DMS114 treated with DMSO at 0.1 percent for 48 hours (cell line): Measurements from ENCODE around the gene HORMAD2.

Experiments used
- DNase-seq: peaks from one replicate; lab custom pipeline; 2025; ENCODE audit not compliant: unreplicated experiment; lab: John Stamatoyannopoulos, UW

HORMAD2 gene, protein sequence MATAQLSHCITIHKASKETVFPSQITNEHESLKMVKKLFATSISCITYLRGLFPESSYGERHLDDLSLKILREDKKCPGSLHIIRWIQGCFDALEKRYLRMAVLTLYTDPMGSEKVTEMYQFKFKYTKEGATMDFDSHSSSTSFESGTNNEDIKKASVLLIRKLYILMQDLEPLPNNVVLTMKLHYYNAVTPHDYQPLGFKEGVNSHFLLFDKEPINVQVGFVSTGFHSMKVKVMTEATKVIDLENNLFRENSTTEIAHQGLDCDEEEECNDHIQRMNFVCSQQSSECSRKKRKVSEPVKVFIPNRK

DNA sequence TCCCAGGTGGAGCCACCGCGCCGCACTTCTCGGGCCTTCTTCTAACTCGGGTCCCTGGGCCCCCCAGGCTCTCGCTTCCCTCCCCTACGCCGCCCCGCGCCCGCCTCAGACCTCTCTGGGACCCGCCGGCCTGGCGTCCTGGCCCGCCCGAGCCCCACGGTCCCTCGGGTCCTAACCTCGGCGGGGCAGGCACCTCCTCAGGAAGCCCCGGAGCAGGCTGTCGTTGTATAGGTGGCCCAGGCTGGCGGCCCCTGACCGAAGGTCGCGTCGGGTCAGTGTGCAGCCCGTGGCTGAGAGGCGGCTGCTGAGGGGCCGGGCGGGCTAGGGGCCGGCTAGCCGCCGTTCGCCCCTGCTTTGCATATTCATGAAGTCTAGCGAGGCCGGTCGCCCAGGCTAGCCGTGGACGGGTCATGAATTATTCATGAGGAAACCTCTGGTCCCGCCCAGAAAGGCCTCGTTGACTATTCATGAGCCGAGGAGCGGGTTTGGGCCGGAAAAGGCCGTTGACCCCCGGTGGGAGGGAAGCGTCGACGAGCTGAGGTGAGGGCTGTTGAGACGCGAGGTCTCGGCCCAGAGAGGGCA, at the start of gene HORMAD2:
HORMAD2 (plus strand) TSS at position 513 of the 582 bp plus-strand sequence. CDS start 13,489 bp downstream, outside the sequence.
- DNase-seq: no peak

DNA sequence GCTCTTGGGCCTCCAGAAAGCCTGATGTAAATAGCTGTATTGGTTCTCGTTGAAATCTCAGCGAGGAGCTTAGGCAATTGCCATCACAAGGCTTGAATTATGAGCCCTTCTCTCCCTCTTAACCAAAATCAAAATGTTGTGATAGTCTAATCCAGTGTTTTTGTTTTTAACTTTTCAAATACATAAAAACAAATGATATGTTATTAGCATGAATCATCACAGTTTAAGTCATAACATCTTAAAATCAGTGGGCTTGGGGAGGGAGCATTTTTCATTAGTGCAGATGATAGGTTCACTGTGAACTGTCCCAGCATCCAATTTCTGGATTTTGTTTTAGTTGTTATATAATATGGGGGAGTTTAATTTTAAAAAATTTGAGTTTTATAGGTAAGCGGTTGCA, 48.9 kb upstream of the HORMAD2 start:
- DNase-seq: no peak

DNA sequence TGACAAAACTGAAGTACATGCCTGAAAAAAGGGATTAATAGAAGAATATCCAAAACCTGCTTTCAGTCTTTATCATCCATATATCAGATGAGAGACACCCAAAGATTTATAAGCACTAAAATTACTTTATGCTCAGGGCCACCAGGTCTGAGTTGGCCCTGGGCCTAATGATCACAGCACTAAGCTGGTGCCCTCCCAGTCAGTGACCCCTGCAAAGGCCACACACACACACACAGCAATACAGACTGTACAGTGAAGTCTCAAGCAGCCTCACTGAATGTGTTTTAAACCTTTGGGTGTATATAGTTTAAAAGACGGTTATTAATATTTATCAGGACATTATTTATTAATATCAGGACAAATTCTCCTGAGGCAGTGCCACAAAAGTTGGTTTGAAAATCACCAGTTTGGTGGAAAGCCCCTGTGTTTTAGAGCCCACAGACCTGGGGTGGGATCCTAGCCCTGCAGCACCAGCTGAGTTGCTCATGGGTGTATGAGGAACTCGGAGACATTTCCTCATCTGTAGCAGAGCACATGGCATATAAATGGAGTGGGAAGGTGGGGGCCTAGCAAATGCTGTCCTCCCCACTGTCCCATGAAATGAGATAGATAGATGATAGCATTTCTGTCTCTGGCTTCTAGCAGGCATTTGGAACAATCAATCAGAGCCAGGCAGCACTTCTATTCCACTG, 48.4 kb upstream of the HORMAD2 start:
- no peak for DNase-seq

DNA sequence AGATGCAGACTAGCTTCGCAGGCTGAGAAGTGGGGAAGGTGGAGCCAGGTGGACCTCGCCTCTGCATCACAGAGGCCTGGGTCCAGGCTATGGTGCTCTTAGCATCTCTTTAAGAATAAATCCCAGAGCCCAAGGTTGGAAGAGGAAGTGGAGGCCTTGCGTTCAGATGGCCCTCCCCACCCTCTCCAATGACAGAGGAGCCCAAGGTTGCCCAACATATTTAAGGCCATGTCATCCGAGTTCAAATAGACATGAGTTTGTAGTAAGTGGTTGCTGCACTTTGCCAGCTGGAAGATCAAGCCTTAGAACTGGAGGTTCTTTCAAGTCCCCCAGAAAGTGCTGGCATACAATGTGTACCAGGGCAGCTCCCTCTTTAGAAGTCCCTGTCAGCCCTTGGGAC, 47.1 kb upstream of the HORMAD2 start:
- DNase-seq: no peak

DNA sequence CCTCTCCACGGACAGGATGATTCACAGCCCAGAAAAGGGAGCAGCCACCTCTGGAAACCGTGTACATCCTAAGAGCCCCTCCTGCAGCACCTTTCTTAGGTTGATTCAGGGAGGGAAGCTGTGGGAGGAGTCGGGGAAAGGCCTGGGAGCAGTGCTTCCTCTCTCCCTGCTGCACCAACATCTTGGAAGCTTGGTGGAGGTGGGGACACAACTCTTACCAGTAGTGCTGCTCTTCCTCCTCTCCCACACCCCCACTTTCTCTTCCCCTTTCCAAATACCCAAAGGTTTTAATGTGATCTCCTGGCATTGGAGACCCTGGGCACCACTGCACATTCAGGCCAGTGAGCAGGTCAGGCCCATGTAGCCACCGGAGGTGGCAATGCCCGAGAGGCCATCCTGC, 46.4 kb upstream of the HORMAD2 start:
- DNase-seq: no peak

DNA sequence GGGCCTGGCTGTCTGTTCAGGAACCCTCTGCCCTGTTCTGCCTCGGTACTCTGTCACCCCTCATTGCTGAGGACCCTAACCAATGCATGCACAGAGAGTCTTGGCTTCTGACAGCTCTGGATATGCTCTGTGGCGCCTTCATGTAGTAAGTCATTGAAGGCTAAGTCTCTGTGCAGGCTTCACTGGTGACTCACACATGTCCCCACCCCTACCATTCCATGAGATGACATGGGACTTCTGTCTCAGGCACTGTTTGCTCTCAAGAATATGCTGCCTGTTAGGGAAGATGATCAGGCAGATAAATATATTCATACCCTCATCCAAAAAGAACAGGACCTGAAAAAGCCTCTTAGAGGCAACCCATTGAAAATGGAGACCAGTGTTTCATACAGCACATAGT, 43.6 kb upstream of the HORMAD2 start:
- DNase-seq: no peak

DNA sequence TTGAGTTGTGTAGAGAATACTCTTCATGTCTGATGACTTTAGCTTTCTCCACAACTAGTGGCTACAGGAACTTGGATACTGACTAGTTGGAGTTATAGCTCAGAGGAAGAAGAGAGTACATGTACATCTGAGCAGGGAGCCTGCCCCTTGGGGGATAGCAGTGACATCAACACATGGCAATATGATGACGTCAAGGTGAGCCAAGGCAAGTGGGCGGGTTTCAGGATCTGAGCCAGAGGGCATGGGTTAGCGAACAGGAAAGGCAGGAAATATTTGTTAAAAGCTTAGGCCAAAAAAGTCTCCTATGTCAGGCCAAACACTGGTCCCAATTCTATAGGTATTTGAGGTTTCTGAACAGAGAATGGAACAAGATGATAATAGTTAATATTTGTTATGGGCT, 42.0 kb upstream of the HORMAD2 start:
- no peak for DNase-seq

DNA sequence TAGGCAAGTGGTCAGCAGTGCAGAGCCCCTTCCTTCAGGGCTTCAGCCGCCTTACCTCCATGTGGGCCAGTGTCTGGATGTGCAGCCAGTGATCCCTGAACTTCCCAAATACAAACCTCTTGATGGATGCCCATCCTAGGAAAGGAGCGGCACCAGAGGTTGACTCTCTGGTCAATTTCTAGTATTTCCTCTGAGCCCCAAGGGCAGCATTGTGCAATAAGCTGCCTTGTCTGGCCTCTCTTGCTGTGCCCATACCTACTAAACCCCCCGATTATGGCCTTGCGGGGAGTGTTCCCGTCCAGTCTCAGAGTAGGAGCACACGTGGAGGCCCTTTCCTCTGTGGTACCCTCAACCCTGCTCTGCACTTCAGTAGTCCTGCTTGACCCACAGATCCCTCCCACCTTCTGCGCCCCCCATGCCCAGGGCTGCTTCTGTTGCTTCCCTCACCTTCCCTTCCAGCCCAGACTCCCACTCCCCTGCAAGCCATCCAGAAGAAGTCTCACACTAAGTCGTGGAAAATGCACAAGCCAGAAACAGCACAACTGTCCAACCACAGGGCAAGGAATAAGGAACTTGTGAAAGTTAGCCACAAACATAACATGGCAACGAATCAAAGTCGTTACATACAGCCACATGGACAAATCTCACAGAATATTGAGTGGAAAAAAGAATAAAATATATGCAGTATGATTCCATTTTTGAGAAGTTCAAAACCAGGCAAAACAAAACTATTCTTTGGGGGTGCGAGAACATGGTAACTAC, 39.6 kb upstream of the HORMAD2 start:
- DNase-seq: no peak

DNA sequence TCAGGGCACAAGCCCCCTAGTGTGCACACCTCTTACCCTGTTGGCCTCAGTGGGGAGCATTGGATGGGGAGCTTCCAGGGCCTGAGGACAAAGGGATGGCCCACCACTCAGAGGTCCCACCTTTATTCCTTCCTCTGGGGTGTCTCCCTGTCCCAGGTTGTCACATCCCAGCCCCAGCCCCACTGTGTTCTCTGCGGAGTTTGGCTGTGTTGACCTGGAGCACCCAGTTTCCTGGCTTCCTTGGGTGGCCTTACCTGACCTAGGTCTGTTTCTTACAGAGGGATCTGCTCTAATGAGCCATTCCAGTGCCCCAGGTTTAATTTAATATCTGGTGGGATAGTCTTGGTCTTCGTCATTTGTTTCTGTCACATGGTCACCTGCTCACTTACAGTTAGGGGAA, 38.8 kb upstream of the HORMAD2 start:
- no peak for DNase-seq

DNA sequence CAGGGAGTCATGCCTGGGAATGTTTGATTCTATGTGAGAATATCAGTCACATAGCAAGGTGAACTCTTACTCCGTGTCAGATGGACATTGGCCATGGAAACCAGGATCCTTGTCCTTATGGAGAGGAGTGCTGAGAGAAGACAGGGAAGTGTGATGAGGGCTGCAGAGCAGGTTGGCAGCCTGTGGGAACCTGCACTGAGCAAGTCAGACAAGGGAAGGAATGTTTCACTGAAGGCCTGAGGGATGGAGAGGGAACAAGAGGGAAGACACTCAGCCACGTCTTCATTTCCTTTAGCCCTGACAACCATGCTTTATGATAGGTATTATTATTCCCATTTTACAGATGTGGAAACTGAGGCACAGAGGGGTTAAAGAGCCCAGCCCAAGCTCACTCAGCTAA, 38.4 kb upstream of the HORMAD2 start:
- no peak for DNase-seq

DNA sequence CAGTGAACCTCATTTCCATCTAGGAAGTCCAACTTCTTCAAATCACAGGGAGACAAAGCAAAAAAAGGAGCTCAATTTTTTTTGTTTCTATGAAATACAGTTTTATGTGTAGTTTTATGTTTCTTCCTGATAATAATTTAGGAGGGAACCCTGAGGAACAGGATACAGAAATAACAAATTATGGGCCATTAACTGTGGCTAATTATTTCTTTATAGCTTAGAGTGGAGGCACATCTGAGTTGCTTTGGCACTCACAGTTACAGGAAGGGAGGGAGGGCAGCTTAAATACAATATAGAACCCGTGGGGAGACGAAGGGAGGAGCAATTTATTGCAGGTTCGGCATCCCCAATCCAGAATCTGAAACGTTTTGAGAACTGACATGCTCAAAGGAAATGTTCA, 37.1 kb upstream of the HORMAD2 start:
- no peak for DNase-seq

DNA sequence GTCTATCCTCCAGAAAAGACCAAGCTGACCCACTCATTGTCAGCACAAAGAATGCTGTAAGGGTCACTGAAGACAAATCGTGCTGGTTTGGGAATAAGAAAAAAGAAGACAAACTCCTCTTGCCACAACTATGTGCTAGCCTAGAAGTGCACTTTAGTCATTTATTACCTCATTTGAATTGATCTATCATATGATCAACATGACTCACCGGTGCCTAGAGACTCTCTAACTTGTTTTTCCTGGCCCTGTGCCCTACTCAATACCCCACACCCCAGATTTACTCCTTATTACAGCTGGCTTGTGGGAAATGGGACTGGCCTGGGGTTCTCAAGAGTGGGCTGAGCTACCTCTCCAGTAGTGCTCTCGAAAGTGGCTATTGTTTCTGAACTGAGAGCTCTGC, 35.9 kb upstream of the HORMAD2 start:
- DNase-seq: no peak

DNA sequence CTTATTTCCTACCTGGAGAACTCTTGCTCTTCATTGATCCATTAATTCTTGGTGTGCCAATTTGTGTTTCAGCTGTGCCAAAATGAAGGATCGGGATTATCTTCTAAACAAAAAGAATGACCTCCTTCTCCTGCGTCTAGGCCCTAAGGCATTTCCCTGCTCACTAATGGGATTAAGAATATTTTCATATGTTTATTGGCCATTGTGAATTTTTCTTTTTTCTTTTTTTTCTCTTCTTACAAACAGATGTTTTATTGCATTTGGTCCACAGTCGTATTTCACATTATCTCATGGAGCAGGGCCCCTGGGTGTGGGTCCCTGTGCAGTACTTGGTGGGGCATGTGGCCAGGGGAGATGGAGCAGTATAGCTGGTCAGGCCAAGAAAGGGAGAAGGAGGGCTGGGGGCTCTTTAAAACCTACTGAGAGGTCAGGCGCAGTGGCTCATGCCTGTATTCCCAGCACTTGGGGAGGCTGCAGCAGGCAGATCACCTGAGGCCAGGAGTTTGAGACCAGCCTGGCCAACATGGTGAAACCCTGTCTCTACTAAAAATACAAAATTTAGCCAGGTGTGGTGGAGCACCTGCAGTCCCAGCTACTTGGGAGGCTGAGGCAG, 35.3 kb upstream of the HORMAD2 start:
- no peak for DNase-seq

DNA sequence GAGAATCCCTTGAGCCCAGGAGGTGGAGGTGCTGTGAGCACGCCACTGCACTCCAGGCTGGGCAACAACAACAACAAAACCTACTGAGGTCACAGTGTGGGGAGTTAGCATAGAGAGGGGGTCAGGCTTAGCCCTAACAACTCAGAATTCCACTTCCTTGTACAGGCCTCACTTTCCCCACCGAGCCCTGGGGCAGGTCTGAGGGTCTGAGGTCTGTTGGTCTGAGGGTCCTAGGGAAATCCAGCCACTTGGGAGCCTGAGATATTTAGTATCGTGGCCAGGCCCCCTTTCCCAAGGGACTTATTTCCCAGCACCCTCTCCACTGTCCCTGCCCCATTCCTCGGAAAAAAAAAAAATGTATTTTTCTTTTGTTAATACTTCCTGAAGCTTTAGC, 34.8 kb upstream of the HORMAD2 start:
- DNase-seq: no peak

DNA sequence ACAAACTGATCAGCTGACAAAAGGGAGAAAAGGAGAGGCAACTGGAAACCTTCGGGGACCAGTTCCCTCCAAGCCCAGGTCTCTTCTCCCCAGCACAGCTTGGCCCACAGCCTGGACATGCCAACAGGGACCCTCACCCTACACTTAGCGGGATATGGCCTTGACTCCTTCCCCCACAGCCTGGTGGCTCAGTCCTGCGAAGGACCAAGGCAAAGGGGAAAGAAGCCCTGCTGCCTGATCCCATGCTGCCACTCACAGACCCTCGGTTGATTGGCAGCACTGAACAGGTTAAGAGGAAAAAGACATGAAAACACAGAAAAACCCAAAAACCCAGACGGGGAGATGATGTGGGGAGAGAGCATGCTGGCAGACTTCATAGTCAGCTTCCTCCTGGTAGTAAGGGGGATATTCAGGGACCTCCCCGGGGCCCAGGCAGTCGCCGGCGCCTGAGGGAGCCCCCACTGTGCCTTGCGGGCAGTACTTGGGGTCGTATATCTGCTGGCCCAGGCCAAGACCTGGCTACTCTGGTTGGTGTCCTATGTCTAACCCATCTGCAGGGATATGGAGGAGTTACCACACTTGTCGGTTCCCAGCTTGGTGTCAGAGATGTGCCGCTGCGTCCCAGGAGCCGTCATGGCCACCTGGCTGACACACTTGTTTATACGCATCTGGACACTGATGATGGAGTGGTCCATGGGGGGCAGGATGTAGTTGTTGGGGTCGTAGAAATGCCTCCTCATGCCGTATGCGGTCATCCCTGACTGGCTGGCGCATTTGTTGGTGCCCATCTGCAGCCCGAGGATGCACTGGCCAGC, 34.2 kb upstream of the HORMAD2 start:
- DNase-seq: no peak

DNA sequence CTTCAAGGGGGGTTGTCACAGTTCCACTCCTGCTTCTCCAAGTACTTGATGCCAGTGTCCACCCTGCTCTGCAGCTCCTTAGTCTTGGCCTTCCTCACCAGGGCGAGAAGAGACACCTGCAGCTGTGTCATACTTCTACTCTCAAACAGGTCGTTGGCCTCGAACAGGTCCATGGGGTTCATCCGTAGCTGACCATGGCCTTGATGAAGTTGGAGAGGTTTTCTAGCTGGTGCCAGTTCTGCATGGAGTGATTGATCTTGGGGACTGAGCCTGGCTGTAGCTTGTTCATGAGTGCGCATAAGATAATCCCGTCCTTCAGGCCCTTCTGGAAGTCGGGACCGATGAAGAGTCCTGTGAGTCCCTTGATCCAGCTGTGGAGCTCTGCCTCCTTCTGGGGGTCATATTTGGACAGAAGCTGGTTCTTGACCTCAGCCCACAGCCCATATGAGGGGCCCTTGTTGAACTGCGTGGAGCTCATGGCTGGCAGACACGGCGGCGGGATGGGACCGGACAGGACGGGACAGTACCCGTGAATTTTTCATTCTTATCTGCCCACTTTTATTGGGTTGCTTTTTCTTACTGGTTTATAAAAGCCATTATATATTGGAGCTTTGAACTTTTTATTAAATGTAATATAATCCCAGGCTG, 33.4 kb upstream of the HORMAD2 start:
- DNase-seq: no peak

DNA sequence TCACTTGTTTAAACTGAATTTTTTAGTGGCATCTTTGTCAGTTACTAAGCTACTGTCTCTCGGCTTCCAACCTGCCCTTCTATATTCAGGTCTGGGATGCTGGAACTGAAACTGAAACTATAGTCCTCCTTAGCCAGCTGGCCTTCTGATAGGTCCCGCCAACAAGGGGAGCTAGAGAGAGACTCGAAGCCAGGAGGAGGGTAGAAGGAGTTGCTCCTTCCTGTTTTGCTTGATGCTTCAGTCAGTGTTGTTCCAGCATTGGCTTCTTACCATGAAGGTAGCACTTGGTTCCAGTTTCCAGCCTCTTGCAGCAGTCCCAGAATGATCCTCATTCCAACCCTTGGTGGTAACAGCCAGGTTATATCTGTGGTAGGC, 32.9 kb upstream of the HORMAD2 start:
- DNase-seq: no peak

DNA sequence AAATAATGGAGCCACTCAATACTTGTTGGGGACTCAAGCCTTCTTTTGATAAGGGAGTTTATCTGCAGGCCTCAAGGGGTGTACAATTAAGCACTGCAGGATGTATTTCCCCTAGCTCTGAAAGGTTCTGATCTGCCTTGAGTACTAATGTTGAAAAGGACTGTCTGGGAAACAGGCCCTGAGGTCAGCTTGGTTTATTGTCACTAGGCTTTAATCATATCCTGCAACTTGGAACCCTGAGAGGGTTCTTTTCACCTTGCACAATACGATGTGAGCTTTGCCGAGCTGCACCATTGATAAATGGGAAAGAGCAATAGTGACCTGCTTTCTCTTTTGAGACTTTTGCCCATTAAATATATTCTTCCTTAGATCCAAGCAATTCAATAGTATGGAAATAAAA, 31.6 kb upstream of the HORMAD2 start:
- DNase-seq: no peak

DNA sequence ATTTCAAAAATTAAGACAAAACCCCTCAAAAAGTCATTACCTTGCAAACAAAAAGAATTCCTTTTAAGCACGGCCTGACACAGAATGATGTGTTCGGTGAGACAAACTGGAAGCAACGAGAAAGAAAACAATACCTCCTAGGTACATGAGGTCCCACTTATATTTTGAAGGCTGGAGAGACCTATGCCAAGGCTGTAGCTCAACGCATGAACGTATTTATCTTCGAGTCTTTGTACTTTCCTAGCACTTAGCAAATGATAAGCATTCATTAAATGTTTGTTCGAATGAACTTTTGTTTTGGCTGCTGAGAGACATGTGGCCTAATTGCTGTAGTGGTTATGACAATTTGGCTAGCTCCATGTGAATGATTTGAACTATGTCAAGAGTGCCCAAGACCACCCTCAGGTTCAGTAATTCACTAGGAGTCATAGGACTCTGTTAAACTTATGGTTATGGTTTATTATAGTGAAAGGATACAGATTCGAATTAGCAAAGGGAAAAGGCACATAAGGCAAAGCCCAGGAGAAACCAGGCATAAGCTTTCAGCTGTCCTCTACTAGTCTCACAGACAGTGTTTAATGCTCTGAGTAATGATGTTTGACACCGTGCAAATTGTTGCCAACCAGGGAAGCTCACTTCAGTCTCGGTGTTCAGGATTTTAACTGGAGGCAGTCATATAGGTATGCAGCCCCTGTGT, 26.0 kb upstream of the HORMAD2 start:
- DNase-seq: no peak

DNA sequence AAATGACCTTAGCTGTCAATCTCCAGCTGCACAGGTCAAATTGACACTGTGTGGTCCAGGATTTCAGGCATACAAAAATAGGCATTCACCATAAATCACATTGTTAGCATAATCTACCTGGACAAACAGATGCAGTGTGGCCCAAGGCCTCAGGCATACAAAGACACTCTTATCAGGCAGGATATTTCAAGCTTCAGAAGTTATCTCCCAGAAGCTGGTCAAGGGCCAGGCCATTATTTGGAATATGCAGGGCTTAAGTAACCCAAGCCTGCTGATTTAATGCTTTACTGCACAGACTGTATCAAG, 25.5 kb upstream of the HORMAD2 start:
- DNase-seq: no peak
